ENCODE results near the gene COL23A1. TPM values are rescaled to one million over a fixed set of nuclear protein-coding genes. Genes with fewer than 3 reads are reported as not detected.

COL23A1 gene
- total and polyA plus RNA-seq, 2 experiments from 2014 or later: 4.8 to 8.2 TPM

- H2AFZ ChIP-seq: no peak overlapping the region
- no peaks in the 10 kb centered on the region for H4K20me1 ChIP-seq (replicated peaks; ENCODE audit: insufficient read depth)
- no peaks in the 10 kb centered on the region for H3K36me3 ChIP-seq (ENCODE audit: insufficient read depth)
- DNase-seq (ENCODE audit: low spot score) (no peak), ATAC-seq (no peak)
- TF ChIP-seq NANOG (IDR thresholded peaks at IDR 0.05; ENCODE audit: borderline replicate concordance) (no peak), CREB1 (CRISPR knock-in tag; IDR thresholded peaks at IDR 0.05; ENCODE audit: low read depth) (no peak), POLR2AphosphoS5 (IDR thresholded peaks at IDR 0.05; ENCODE audit: low read depth) (no peak), EZH2phosphoT487 (IDR thresholded peaks at IDR 0.05; ENCODE audit: unreplicated experiment) (no peak), EZH2 (IDR thresholded peaks at IDR 0.05; ENCODE audit: low read depth, unreplicated experiment) (no peak)
- TF ChIP-seq, protein P1, sequence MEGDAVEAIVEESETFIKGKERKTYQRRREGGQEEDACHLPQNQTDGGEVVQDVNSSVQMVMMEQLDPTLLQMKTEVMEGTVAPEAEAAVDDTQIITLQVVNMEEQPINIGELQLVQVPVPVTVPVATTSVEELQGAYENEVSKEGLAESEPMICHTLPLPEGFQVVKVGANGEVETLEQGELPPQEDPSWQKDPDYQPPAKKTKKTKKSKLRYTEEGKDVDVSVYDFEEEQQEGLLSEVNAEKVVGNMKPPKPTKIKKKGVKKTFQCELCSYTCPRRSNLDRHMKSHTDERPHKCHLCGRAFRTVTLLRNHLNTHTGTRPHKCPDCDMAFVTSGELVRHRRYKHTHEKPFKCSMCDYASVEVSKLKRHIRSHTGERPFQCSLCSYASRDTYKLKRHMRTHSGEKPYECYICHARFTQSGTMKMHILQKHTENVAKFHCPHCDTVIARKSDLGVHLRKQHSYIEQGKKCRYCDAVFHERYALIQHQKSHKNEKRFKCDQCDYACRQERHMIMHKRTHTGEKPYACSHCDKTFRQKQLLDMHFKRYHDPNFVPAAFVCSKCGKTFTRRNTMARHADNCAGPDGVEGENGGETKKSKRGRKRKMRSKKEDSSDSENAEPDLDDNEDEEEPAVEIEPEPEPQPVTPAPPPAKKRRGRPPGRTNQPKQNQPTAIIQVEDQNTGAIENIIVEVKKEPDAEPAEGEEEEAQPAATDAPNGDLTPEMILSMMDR (conservative IDR thresholded peaks at IDR 0.05; ENCODE audit: low read depth in 2 of 2): no peak
- H3K4me3 ChIP-seq: no peak overlapping the region
- no peak overlapping the region for H3K27ac Mint-ChIP-seq
- no peak overlapping the region for H3K4me3 Mint-ChIP-seq
- no peaks in the 10 kb centered on the region for H3K27me3 ChIP-seq (ENCODE audit: insufficient read depth)
- no peaks in the 10 kb centered on the region; the same call in 2 of the 3 replicates for H3K9me3 Mint-ChIP-seq
- no peak overlapping the region for H3K4me2 ChIP-seq
- H3K36me3 Mint-ChIP-seq (ENCODE audit: low read depth): no peaks in the 10 kb centered on the region
- no peaks in the 10 kb centered on the region for H3K27me3 Mint-ChIP-seq (ENCODE audit: insufficient read depth, low read depth, poor library complexity)
- peaks cover 9% of the 10 kb centered on the region; the same call in 2 of the 3 replicates for H3K4me1 Mint-ChIP-seq
- H3K27ac ChIP-seq (ENCODE audit: low read depth): no peak overlapping the region
- H3K9me2 ChIP-seq (ENCODE audit: insufficient read depth): no peaks in the 10 kb centered on the region
- no peaks in the 10 kb centered on the region for H3K79me2 ChIP-seq (replicated peaks; ENCODE audit: insufficient read depth)
- no peaks in the 10 kb centered on the region for H3K4me1 ChIP-seq (ENCODE audit: insufficient read depth)
- H3F3A ChIP-seq (replicated peaks; ENCODE audit: low read depth): no peaks in the 10 kb centered on the region
Measured at GRCh38 chr5:178440181-178440580, 150.0 kb downstream of the COL23A1 start.

DNA sequence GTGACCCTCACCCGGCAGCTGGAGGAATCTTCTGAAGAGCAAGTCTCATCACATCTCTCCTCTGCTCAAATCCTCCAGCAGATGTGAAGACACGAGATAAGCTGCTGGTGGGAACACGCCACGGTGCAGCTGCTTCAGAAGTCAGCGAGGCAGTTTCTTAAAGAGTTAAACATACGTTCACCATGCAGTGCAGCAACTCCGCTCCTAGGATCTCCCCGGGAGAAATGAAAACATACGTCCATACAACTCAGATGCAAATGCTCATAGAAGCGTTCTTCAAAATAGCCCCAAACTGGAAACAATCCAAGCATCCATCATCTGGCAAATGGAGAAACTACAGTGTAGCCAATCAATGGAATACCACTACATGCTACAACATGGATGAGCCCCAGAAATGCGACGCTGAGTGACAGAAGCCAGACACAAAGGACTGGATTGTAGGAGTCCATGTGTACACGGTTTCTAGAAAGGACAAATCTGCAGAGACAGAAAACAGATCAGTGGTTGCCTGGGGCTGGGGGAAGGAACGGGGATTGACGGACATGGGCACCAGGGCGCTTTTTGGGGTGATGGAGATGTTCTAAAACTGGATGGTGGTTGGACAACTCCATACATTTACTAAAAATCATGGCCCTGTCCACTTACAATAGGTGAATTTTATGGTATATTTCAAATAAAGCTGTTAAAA is 150.6 kb downstream of the COL23A1 start:
- H3K4me2 ChIP-seq: no peak overlapping the region
- DNase-seq (ENCODE audit: low spot score): no peak
- no peaks in the 10 kb centered on the region for H3K36me3 Mint-ChIP-seq (ENCODE audit: low read depth)
- no peak overlapping the region for H2AFZ ChIP-seq
- no peaks in the 10 kb centered on the region for H3K36me3 ChIP-seq (ENCODE audit: insufficient read depth)
- no peak overlapping the region for H3K4me3 Mint-ChIP-seq
- TF ChIP-seq ZNF331 (CRISPR knock-in tag; IDR thresholded peaks at IDR 0.05; ENCODE audit: low read depth) (no peak), JUNB (IDR thresholded peaks at IDR 0.05; ENCODE audit: unreplicated experiment) (no peak), EZH2 (IDR thresholded peaks at IDR 0.05; ENCODE audit: low read depth, unreplicated experiment) (no peak), EZH2phosphoT487 (IDR thresholded peaks at IDR 0.05; ENCODE audit: unreplicated experiment) (no peak)
- TF ChIP-seq, protein P1 (conservative IDR thresholded peaks at IDR 0.05; ENCODE audit: low read depth in 2 of 2): no peak
- H3K27me3 ChIP-seq (ENCODE audit: insufficient read depth): no peaks in the 10 kb centered on the region
- H3K4me3 ChIP-seq: no peak overlapping the region
- H3K4me1 Mint-ChIP-seq: peaks cover 12% of the 10 kb centered on the region; the same call in 2 of the 3 replicates
- H3K79me2 ChIP-seq (replicated peaks; ENCODE audit: insufficient read depth): no peaks in the 10 kb centered on the region
- H4K20me1 ChIP-seq (replicated peaks; ENCODE audit: insufficient read depth): no peaks in the 10 kb centered on the region
- H3K27me3 Mint-ChIP-seq (ENCODE audit: insufficient read depth, low read depth, poor library complexity): no peaks in the 10 kb centered on the region
- H3K27ac ChIP-seq (ENCODE audit: low read depth): no peak overlapping the region
- H3F3A ChIP-seq (replicated peaks; ENCODE audit: low read depth): no peaks in the 10 kb centered on the region
- H3K4me1 ChIP-seq (ENCODE audit: insufficient read depth): no peaks in the 10 kb centered on the region
- ATAC-seq: no peak
- H3K9me2 ChIP-seq (ENCODE audit: insufficient read depth): no peaks in the 10 kb centered on the region
- no peaks in the 10 kb centered on the region; the same call in 2 of the 3 replicates for H3K9me3 Mint-ChIP-seq
- no peak overlapping the region for H3K27ac Mint-ChIP-seq

All from GM23338 (cell line).